Tongue (tissue), 2 donors: Measurements from ENCODE around the gene ADGRG1. TPM values are rescaled to one million over a fixed set of nuclear protein-coding genes. Genes with fewer than 3 reads are reported as not detected.
"Not testable (repeated sequence)": the region's sequence is repeated elsewhere in the genome, so short reads cannot be mapped to it uniquely, and the experiment has no call there.

Experiments
- DNase-seq: peaks from one replicate; pipeline ENCODE4 v3.0.0-alpha.2; 2015
- total RNA-seq: library from RNA; depleted of rRNA; stranded (reverse); fragments of >200 nt; gene quantifications from one replicate; pipeline ENCODE4 v1.2.3, GENCODE V29; 2014

ADGRG1 gene
- total RNA-seq, 1 donor from 2014 or later: 26.9 TPM

DNA sequence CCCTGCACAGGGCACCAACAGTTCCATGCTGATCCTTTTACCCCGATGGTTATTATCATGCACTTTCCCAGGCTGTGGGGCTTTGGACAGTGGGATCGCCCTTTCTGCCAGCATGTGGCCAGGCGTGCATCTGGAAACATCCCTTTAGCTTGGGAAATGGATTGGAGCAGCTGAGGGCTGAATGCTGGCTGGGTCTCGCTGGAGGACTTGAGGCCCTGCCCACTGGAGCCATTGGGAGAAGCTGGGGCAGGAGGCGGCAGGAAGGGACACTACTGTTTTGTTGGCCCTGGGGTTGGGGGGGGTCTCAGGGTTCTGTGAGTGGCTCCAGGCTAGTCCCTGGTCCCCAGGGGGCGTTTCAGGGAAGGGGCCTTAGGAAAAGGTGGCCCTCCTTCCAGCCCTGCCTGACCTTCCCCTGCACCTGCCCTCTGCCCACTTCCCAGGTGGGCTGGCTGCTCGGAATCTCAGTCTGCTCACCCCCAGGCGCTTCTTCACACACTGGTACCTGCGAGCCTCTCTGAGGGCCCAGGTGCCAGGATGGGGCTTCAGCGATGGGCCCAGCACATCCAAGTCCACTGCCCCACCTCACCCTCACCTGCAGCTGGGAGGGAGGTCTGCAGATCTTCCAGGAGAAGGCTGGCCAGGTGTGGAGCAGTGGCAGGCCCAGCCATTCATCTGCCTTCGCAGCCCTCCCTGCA lies 38.1 kb downstream of the ADGRG1 start:
- peak; percentile 84 for DNase-seq

DNA sequence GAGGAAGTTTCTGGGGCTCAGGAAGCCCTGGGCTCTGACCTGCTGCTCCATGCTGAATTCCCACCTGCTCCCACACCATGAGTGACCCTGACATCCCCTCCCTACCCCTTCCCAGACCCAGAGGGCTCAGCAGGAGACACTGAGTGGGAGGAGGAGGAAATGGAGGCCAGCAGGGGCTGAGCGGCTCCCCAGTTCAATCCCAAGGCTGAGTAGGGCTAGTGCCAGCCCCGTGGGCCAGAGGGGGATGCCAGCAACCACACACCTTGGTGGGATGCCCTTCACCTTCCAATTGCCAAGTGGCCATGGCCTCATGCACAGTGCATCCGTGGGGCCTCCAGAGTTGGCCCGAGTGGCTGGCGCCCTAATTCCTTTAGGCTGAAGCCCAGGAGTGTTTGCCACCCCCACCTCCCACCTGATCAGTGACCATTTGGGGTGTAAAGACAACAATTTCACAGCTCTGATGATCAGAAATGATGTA lies 38.7 kb downstream of the ADGRG1 start:
- DNase-seq: no peak

DNA sequence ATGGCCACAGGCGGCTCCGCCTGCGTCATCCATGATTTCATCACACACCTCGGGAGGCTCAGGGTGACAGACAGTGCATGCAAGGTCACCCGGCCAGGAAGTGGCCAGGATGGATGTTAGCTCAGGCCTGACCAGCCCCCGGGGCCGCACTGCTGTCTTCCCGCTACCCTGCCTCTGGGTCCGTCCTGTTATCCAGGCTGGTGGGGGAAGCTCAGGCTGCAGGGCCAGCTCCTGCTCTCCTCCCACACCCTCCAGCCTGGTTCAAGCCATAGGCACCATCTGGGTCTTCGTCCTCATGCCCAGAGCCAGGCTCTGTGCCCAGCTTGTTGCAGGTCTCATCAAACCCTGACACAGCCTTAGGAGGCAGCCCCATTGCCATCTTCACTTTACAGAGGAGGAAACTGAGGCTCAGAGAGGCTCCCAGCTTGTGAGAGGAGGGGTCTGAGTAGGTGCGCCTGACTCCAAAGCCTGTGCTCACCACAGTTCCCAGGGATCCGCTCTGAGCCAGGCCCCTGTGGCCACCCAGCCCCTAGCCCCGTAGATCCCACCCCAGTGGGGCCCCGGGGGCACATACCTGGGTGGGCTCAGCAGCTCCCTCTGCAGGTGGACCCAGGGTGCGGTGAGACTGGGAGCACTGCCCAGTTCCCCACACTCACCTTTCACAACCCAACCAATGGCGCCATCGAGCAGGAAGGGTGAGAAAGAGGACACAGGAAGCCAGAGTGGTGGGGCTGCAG lies 39.3 kb downstream of the ADGRG1 start:
- DNase-seq: no peak

DNA sequence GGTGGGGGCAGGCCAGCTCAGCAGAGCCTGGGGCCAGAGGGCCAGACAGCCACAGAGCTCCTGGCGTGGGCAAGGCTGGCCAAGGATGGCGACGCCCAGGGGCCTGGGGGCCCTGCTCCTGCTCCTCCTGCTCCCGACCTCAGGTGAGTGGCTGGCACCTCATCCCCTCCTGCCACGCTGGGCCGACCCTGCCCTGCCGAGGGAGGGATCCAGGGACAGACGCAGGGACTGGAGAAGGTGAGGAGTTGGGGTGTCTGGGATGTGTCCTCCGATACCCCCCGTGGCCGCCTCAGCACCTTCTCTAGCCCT lies 39.8 kb downstream of the ADGRG1 start, which contains the start of gene ADGRG3:
Gene ADGRG3 (plus strand): TSS at position 44 of the 309 bp plus-strand sequence. CDS start 42 bp downstream, at position 86.
- no peak for DNase-seq

DNA sequence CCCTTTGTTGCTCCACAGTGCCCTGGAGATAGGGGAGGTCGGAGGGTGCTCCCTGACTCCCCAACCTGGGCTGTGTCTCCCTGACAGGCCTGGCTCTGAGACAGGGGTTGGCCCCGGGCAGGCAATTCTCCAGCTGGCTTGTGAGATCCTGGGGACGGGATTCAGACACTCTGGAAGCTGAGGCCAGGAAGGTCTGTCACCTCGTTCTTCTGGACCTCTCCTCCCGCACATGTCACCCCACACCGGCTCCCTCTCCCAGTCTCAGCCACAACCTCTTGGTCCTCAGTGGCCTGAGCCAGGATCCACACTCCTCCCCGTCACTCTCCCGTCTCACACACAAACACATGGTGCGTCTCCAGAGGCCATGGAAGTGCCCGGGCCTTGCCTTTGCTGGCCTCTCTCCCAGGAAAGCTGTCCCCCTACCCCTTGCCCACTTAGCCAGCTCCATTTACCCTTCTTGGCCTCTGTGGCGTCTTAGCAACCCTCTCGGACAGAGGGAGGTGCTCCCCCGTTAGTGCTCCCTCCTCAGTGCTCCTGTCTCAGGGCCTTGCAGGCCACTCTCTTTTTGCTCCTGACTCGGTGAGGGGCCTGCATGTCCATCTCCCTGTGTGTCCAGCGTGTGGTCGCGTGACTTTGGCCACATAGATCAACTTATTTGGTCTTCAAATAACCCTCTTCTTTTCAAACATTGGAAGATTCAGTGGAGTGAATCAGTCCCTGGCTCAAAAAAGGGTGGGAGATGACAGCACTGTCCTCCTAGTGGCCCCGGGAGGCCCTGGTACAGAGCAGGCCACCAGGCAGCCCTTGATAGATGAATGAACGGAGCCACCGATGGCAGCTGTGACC lies 40.4 kb downstream of the ADGRG1 start:
- DNase-seq: no peak

DNA sequence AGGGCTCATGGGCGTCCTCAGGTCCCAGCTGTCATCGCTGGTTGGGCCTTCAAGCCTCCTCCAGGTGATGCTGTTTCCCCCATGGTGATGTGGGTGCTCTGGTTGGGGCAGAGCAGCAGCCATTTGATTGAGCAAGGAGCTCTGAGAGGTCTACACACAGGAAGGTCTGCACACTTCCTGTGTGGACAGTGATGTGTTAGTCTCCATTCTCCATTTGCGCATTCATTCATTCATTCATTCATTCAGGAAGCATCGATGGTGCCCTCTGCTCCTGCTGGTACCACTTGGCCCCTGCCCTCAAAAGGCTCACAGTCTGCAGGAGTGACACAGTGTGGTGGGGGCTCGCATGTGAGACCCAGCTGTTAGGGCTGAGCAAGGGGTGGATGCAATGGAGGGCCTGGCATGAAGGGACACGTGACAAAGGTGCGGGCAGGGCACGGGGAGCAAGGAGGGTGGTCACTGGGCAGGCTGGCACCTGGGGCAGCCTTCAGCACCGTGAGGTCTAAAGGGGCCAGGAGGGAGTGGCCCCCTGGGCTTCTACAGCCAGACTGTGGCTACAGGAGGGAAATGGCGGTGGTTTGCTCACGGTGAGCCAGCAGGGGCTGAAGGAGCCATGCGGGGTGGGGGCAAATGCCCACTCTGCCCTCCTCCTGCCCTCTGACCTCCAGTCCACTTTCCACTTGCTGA lies 41.2 kb downstream of the ADGRG1 start:
- no peak for DNase-seq

DNA sequence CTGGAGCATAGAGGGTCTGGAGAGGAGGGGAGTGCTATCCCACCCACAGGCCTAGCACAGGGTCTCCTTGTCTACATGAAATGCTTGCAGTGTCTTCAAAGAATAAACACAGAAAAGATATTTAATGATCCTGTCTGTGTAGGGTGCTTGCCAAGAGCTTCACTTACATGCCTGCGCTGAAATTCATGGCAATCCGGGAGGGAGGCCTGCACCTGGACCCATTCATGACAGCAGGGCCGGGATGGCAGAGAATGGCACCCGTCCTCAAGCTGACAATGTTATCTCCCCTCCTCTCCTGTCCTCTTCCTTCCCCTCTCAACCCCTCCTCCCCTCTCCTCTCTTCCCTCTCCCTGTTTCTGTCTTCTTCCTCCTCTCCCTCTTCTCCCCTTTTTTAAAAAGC lies 41.8 kb downstream of the ADGRG1 start:
- DNase-seq: no peak

DNA sequence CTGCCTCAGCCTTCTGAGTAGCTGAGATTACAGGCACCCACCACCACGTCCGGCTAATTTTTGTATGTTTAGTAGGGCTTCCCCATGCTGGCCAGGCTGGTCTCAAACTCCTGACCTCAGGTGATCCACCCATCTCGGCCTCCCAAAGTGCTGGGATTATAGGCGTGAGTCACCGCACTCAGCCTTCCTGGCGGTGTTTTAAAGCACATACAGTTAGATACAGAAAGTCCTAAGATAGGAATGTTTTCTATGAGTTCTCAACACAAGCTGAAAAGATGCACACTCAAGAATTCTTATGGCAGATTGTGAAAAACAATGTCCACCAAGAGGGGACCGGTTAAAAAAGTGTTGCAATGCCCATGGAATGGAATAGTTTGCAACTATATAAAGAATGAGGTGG lies 43.0 kb downstream of the ADGRG1 start:
- not testable (repeated sequence) for DNase-seq

DNA sequence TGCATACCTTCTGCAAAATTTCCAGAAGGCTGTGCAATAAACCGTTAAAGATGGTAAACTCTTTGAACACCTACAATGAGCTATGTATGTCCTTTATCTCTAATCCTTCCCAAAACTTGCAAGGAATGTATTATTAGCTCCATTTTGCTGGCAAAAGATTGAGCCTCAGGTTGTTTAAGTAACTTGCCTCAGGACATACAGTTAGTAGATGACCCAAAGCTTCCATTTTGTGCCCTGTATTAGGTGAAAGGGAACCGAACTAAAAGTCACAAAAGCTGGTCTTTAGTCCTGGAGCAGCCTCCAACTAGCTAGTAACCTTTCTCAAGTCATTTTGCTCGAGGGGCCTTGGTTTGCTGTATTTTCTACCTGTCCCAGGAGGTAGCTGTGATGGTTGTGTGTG lies 44.0 kb downstream of the ADGRG1 start:
- DNase-seq: no peak

DNA sequence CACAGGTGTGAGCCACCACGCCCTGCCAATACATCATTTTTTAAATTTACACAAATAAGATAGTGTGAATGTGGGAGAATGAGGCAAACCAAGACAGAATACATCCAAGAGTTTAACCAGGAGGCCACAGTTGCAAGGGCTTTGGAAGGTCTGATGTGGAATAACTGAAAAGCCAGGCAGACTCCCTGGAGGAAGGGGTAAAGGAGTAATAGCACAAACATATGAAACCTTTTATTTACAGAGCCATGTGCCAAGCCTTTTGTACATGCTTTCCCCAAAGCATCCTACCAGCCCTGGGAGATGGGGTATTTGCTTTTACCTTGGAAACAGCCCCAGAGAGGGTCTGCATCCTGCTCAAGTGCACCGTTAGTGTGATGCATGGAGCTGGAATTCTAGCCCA lies 44.4 kb downstream of the ADGRG1 start:
- DNase-seq: no peak

DNA sequence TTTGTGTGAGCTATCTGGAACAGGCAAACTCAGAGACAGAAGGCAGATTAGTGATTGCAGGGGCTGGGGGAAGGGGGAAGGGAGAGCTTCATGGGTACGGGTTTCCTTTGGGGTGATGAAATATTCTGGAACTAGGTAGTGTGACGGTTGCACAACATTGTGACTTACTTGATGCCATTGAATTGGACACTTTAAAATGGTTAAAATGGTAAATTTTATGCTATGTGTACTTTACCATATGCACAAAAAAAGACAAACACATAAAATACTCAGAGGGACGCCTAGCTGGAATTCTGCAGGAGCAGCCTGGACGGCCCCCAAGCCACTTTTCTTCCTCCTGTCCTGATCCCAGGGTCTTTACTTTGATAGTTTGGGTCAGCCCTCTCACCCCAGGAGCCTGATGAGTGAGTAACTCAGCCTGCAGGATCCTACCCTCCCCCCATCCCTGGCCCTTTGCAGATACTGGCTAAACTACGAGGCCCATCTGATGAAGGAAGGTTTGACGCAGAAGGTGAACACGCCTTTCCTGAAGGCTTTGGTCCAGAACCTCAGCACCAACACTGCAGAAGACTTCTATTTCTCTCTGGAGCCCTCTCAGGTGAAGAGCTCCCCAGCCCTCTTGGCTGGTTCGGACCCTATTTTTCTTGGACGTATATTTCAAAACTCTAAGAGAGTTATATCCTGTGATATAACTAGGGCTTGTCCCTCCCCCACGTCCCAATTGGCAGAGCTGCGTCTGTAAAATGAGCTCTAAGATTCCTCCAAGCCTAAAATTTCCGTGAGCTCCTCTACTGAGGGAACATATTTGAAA lies 47.5 kb downstream of the ADGRG1 start:
- DNase-seq: peak; percentile 68

DNA sequence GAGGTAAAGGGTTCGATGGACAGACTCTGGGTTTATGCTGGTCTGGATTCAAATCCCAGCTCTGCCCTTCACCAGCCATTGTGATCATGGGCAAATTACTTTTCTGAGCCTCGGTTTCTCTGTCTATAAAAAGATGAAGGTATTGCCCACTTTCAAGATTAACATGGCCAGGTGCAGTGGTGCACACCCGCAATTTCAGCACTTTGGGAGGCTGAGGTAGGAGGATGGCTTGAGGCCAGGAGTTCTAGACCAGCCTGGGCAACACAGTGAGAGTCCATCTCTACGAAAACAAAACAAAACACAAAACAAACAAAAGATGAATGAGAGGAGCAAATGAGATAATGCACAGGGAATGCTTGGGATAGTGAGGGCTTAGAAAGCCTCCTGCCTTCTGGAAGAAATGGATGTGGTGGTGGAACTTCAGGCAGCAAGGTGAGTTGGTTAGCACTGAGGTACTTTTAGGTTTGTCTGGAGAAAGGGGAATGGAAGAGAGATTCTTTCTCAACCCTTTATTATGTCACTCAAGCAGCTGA lies 48.2 kb downstream of the ADGRG1 start:
- no peak for DNase-seq

DNA sequence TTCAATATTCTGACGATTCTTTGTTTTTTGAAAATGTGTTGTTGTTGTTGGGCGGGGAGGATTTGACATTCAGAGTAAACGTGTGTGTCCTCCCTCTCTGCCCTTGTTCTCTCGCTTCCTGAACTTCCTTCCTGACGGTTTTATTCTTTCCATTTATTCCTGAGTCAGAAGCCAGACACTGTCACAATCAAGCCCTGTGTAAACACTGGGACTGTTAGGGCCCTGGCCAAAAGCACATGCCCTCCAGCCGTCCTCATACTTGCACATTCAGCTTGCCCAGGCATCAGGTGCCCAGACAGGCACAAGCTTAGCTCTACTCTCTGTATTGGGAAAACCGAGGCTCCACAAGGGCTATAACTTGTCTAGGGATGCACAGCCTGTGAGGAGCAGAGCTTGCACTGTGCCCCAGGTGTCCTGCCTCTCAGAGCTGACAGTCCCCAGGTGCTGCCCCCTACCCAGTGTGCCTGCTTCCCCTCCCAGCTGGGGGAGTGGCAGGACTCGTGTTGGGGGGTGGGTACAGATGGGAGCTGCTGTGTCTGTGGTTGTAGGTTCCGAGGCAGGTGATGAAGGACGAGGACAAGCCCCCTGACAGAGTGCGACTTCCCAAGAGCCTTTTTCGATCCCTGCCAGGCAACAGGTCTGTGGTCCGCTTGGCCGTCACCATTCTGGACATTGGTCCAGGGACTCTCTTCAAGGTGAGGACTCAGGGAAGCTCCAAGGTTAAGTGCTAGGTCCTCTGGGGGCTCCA lies 49.4 kb downstream of the ADGRG1 start:
- no peak for DNase-seq

DNA sequence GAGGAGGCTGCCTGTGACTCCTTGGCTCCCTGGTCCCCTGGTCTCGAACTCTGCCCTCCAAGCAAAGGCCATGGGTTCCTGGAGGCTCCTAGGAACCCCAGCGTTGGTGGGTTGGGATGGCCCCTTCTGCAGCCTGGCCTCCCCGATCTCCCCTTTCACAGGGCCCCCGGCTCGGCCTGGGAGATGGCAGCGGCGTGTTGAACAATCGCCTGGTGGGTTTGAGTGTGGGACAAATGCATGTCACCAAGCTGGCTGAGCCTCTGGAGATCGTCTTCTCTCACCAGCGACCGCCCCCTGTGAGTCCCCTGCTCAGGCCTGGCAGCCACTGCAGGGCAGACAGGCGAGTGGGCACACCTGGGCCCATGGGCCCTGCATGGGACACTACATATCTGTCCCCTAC lies 50.6 kb downstream of the ADGRG1 start:
- no peak for DNase-seq

DNA sequence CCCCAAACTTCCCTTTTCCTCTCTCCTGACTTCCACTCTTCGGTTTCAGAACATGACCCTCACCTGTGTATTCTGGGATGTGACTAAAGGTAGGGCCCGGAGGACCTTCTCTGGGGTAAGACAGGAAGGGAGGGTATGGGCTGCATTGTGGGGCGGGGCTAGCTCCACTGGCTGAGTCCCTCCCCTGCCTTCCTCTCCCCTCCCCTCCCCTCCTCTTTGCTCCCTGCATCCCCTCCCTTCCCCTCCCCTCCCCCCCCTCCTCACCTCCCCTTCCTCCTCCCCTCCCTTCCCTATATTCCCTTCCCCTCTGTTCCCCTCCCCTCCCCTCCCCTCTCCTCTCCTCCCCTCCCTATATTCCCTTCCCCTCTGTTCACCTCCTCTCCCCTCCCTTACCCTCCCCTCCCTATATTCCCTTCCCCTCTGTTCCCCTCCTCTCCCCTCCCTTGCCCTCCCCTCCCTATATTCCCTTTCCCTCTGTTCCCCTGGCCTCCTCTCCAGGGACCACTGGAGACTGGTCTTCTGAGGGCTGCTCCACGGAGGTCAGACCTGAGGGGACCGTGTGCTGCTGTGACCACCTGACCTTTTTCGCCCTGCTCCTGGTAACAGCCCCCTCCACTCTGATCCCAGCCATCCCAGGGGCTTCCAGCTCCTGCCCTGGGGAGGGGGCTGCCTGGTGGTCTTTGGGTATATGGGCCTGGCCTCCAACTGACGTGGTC lies 51.5 kb downstream of the ADGRG1 start:
- DNase-seq: no peak

DNA sequence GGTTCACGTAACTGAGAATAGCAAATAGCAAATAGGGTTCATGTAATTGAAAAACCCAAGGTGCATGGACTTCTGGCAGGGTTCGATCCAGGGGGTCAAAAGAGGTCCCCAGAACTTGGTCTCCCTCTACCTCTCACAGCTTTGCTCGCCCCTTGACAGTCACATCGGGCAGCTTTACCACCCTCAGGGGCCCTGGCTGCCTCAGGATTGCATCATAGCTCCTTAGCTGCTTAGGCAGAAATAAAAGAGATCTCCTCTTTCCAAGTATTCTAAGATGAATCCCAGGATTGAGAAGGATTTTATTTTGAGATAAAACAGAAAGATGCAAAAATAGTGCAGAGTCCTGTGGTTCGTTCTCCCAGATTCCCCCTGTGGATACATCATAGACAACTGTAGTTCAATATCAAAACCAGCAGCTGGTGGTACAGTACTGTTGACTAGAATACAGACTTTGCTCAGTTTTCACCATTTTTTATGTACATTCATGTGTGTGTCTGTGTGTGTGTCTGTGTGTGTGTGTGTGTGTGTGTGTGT lies 52.5 kb downstream of the ADGRG1 start:
- DNase-seq: no peak

DNA sequence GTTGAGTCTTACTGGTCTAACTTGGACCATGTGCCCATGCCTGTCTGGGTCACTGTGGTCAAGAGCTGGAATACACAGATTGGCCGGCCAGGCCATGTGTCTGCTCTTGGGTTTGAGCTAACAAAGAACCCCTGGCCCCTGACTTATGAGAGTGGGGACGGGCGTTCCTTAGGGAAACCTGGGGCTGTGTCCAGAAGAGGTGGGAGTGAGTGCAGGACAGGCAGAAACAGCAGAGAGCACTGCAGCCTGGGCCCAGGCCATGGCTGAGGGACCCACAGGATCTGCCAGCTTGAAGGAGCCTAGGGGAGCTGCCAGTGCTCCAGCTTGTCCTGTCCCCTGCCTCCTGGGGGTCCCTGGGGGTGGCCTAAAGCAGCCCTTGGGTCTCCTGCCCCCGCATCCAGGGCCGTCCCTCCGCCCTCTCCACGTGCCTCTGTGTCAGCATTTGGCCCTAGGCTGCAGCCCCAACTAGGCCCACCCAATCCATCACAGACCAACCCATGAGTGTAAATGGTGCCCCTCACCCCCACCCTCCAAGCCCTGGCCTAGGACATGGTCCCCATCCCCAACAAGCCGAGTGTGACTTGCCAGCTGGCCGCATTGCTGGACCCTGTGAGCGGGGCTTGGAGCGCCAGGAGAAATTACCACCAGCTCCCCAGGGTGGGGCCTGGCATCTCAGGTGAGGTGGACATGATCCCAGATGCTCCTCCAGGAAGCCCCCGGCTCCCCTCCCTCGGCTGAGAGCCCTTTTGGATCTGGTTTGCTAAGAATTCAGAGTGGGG lies 53.7 kb downstream of the ADGRG1 start:
- DNase-seq: no peak

DNA sequence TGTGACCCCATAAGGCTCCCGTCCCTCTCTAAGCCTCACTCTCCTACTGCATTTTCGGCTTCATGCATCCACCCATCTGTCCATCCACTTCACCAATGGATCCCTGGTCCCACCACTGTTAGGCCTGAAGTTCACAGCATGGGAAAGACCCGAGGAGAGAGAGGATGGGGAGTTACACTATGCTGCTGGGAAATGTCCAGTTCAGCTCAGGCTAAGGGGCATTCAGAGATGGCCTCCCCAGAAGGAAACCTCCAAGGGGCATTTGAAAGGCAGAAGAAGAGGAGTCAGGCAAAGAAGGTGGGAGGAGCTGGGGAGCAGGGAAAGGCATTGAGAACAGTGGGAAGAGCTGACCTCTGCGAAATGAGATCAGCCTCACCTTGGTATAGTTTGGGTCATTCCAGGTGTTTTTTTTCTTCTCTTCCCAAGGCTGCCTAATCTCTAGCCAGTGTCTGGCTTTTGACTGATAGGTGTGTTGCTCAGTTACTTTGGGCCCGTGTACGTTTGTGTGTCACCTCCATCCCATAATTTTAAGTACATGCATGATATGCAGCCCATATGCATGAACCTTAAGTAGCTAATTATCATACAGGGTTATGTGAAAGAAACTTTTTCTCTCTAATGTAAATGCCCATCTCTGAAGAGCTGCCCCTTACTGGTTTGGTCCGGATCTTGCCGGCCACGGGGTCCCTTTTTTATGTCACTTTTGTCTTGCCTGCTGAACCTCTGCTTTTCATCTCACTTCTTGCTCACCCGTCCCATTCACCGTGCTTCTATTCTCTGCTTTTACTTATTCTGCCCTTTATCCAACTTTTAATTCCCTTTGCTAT lies 54.6 kb downstream of the ADGRG1 start:
- no peak for DNase-seq
